Measurements from ENCODE around the gene NPAS3. TPM values are rescaled to one million over a fixed set of nuclear protein-coding genes. Genes with fewer than 3 reads are reported as not detected.

NPAS3 gene
- total RNA-seq, 1 donor from 2014 or later: 2.5 TPM

- H3K27me3 ChIP-seq (ENCODE audit: low read depth): peaks cover 19% of the 10 kb centered on the region
- H3K9me3 ChIP-seq (replicated peaks): no peaks in the 10 kb centered on the region
- H3K36me3 ChIP-seq: no peaks in the 10 kb centered on the region
- DNase-seq: no peak
- no peaks in the 10 kb centered on the region for H3K4me1 ChIP-seq
- intact Hi-C loops (cut with micrococcal nuclease): no loop called here
- H3K27ac ChIP-seq (replicated peaks): no peak overlapping the region
- TF ChIP-seq CTCF (IDR thresholded peaks at IDR 0.05; ENCODE audit: borderline replicate concordance): no peak
- H3K4me3 ChIP-seq: no peak overlapping the region
Observed at GRCh38 chr14:33516898-33517436, 578.3 kb downstream of the NPAS3 start.

GRCh38 chr14:33521192-33521591 lies 582.5 kb downstream of the NPAS3 start:
- no peak for DNase-seq
- Histone ChIP-seq H3K4me3 (no peak overlapping the region), H3K4me1 (no peaks in the 10 kb centered on the region), H3K9me3 (replicated peaks) (no peaks in the 10 kb centered on the region), H3K36me3 (no peaks in the 10 kb centered on the region), H3K27me3 (ENCODE audit: low read depth) (peaks cover 9% of the 10 kb centered on the region), H3K27ac (replicated peaks) (no peak overlapping the region)
- intact Hi-C loops (cut with micrococcal nuclease): no loop called here
- TF ChIP-seq CTCF (IDR thresholded peaks at IDR 0.05; ENCODE audit: borderline replicate concordance): no peak

- Histone ChIP-seq H3K9me3 (replicated peaks) (no peaks in the 10 kb centered on the region), H3K4me1 (no peaks in the 10 kb centered on the region), H3K27me3 (ENCODE audit: low read depth) (peaks cover 3% of the 10 kb centered on the region), H3K27ac (replicated peaks) (no peak overlapping the region), H3K4me3 (no peak overlapping the region), H3K36me3 (no peaks in the 10 kb centered on the region)
- intact Hi-C loops (cut with micrococcal nuclease): no loop called here
- no peak for DNase-seq
- TF ChIP-seq CTCF (IDR thresholded peaks at IDR 0.05; ENCODE audit: borderline replicate concordance): no peak
Observed at GRCh38 chr14:33524244-33524643, 585.6 kb downstream of the NPAS3 start.

GRCh38 chr14:33525626-33526025 lies 586.9 kb downstream of the NPAS3 start:
- H3K27ac ChIP-seq (replicated peaks): no peak overlapping the region
- H3K36me3 ChIP-seq: no peaks in the 10 kb centered on the region
- H3K4me3 ChIP-seq: no peak overlapping the region
- intact Hi-C loops (cut with micrococcal nuclease): no loop called here
- TF ChIP-seq CTCF (IDR thresholded peaks at IDR 0.05; ENCODE audit: borderline replicate concordance): no peak
- DNase-seq: no peak
- H3K27me3 ChIP-seq (ENCODE audit: low read depth): no peaks in the 10 kb centered on the region
- H3K9me3 ChIP-seq (replicated peaks): no peaks in the 10 kb centered on the region
- no peaks in the 10 kb centered on the region for H3K4me1 ChIP-seq

- Histone ChIP-seq H3K4me1 (peaks cover 2% of the 10 kb centered on the region), H3K27ac (replicated peaks) (no peak overlapping the region), H3K27me3 (ENCODE audit: low read depth) (no peaks in the 10 kb centered on the region), H3K36me3 (no peaks in the 10 kb centered on the region), H3K4me3 (no peak overlapping the region), H3K9me3 (replicated peaks) (no peaks in the 10 kb centered on the region)
- DNase-seq: no peak
- intact Hi-C loops (cut with micrococcal nuclease): no loop called here
- no peak for TF ChIP-seq CTCF (IDR thresholded peaks at IDR 0.05; ENCODE audit: borderline replicate concordance)
Observed at GRCh38 chr14:33527023-33527634, 588.5 kb downstream of the NPAS3 start.
